Measurements from ENCODE around the gene TMEM238. TPM values are rescaled to one million over a fixed set of nuclear protein-coding genes. Genes with fewer than 3 reads are reported as not detected.

The TMEM238 gene
- total RNA-seq, 2 experiments from 2014 or later: 5.9 to 6.3 TPM

DNA sequence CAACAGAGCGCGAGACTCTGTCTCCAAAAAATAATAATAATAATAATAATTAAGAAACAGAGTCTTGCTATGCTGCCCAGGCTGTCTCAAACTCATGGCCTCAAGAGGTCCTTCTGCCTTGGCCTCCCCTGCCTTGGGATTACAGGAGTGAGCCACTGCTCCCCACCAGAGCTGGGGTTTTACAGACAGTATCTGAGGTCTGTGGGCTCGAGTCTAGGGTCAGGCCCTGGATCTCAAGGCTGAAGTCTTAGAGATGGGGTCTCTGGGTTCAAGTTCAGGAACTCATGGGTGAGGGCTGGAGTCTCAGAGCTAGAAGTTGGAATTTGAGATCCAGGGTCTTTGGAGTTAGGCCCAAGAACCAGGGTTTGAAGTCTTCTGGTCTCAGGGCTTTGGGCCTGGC lies 17.3 kb downstream of the TMEM238 start:
- Mint-ChIP-seq H3K9me3 (ENCODE audit: low read depth) (no peaks in the 10 kb centered on the region), H3K36me3 (ENCODE audit: low read depth) (no peaks in the 10 kb centered on the region), H3K27ac (no peak overlapping the region), H3K4me3 (no peak overlapping the region), H3K4me1 (peaks cover 5% of the 10 kb centered on the region), H3K27me3 (peaks cover 28% of the 10 kb centered on the region)
- intact Hi-C loops (cut with DNase I, micrococcal nuclease): no loop called here
- DNase-seq (no peak), ATAC-seq (no peak)
- POLR2A ChIA-PET: no interaction called here
- CTCF ChIA-PET: interaction anchor here (0.6 kb wide), 1 partner anchor 38 kb away, joined by 3 read pairs; no protein-coding TSS in a partner anchor

- DNase-seq (no peak), ATAC-seq (no peak)
- peaks cover 5% of the 10 kb centered on the region for H3K4me1 Mint-ChIP-seq
- CTCF ChIA-PET: no interaction called here
- intact Hi-C loops (cut with DNase I, micrococcal nuclease): no loop called here
- no peaks in the 10 kb centered on the region for H3K9me3 Mint-ChIP-seq (ENCODE audit: low read depth)
- H3K36me3 Mint-ChIP-seq (ENCODE audit: low read depth): no peaks in the 10 kb centered on the region
- peaks cover 22% of the 10 kb centered on the region for H3K27me3 Mint-ChIP-seq
- no peak overlapping the region for H3K4me3 Mint-ChIP-seq
- H3K27ac Mint-ChIP-seq: no peak overlapping the region
- POLR2A ChIA-PET: no interaction called here
Measured at GRCh38 chr19:55365964-55366363, 18.1 kb downstream of the TMEM238 start.

DNA sequence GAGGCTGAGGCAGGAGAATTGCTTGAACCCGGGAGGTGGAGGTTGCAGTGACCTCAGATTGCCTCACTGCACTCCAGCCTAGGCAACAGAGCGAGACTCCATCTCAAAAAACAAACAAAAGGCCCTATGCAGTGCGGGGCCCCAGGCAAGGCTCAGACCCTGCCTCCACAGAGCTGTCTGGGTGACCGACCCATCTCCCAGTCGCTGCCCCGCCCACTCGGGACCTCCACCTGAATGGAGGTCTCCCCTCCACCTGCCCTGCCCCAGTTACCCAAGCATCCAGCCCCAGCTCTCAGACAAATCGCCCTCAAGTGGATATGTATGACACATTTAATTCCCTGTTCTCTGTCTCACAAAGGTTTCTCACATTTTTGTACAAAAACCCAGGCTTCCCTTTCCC lies 18.8 kb downstream of the TMEM238 start:
- intact Hi-C loops (cut with DNase I, micrococcal nuclease): no loop called here
- no peak for DNase-seq
- Mint-ChIP-seq H3K4me1 (peaks cover 3% of the 10 kb centered on the region), H3K4me3 (no peak overlapping the region), H3K27me3 (peaks cover 15% of the 10 kb centered on the region), H3K27ac (no peak overlapping the region), H3K9me3 (ENCODE audit: low read depth) (no peaks in the 10 kb centered on the region), H3K36me3 (ENCODE audit: low read depth) (no peaks in the 10 kb centered on the region)
- ATAC-seq: no peak
- ChIA-PET POLR2A (no interaction called here), CTCF (no interaction called here)

- DNase-seq: no peak
- intact Hi-C loops (cut with DNase I, micrococcal nuclease): no loop called here
- ChIA-PET POLR2A (no interaction called here), CTCF (no interaction called here)
- no peak for ATAC-seq
- Mint-ChIP-seq H3K4me1 (no peaks in the 10 kb centered on the region), H3K4me3 (no peak within 1 kb of the TSS), H3K36me3 (ENCODE audit: low read depth) (no peaks in the 10 kb centered on the region), H3K27me3 (peaks cover 8% of the 10 kb centered on the region), H3K9me3 (ENCODE audit: low read depth) (no peaks in the 10 kb centered on the region), H3K27ac (no peak within 1 kb of the TSS)
Measured at GRCh38 chr19:55362990-55363716, 20.9 kb downstream of the TMEM238 start, which contains the start of gene GARIN5B. GARIN5B (minus strand) TSS chr19:55363260; CDS start chr19:55363066, 194 bp downstream.

GRCh38 chr19:55362174-55362989 lies 21.7 kb downstream of the TMEM238 start:
- no peaks in the 10 kb centered on the region for H3K4me1 Mint-ChIP-seq
- CTCF ChIA-PET: interaction anchor here (0.6 kb wide), 1 partner anchor 367 kb away, joined by 4 read pairs; no protein-coding TSS in a partner anchor
- no peak for DNase-seq
- no peaks in the 10 kb centered on the region for H3K9me3 Mint-ChIP-seq (ENCODE audit: low read depth)
- no peak for ATAC-seq
- H3K27me3 Mint-ChIP-seq: peaks cover 5% of the 10 kb centered on the region
- POLR2A ChIA-PET: no interaction called here
- no peak overlapping the region for H3K27ac Mint-ChIP-seq
- no peak overlapping the region for H3K4me3 Mint-ChIP-seq
- no peaks in the 10 kb centered on the region for H3K36me3 Mint-ChIP-seq (ENCODE audit: low read depth)
- intact Hi-C loops (cut with DNase I, micrococcal nuclease): no loop called here

DNA sequence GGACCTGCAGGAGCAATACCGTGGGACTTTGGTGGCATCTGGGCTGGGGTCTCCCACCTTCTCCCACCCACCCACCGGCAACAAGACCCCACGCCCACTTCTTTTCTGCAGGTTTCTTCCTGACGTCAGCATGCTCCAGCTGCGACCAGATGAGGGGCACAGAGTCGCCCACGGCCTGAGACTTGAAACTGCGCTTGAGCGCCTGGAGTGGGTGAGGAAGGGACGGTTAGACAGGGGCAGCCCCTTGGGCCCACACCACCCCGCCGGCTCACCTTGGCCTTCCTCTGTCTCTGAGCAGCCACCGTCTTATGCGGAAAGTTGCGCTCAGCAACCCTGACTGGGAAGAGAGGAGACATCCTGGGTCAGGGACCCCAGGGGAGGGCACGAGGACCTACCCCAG lies 23.2 kb downstream of the TMEM238 start:
- POLR2A ChIA-PET: no interaction called here
- intact Hi-C loops (cut with DNase I, micrococcal nuclease): no loop called here
- Mint-ChIP-seq H3K4me3 (no peak overlapping the region), H3K4me1 (no peaks in the 10 kb centered on the region), H3K36me3 (ENCODE audit: low read depth) (no peaks in the 10 kb centered on the region), H3K9me3 (ENCODE audit: low read depth) (no peaks in the 10 kb centered on the region), H3K27ac (no peak overlapping the region), H3K27me3 (peaks cover 9% of the 10 kb centered on the region)
- ATAC-seq: no peak
- no peak for DNase-seq
- CTCF ChIA-PET: interaction anchor here (0.9 to 1.0 kb wide), 2 partner anchors 12 to 23 kb away, joined by 3 read pairs; no protein-coding TSS in a partner anchor

DNA sequence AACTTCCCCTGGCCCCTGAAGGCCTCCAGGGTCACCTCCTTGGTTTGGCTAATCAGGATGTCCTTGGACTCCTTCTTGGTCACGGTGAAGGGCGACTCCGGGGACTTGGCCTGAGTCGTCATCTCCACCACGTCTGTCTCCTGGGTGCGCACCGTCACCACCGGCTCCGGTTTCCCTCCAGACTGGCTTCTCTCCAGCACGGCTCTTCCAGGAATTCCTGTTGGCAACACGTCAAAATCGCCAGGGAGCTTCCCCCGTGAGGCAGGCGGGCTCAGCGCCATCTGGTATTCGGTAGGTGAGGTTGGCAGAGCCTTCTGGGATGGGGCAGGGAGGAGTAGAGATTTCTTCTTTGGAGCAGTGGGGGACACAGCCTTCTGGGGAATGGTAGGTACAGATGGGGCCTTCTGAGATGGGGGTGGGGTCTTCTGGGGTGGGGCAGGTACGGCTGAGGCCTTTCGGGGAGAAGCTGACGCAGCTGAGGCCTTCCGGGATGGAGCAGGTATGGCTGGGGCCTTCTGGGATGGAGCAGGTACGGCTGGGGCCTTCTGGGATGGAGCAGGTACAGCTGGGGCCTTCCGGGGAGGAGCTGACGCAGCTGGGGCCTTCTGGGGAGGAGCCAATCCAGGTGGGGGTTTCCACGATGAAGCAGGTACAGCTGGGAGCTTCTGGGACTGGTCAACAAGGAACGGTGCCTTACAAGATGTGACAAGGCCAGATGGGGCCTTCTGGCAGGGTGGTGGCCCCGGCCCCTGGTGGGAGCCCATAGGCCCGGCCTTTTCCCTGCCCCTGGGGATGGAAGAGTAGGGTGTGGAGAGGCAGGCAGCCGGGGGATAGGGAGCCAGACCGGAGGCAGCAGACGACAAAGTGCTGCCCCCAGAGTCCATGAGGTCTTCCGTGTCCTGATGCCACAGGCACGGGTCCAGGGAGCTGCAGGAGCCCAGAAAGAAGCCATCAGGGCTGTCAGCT lies 24.9 kb downstream of the TMEM238 start:
- H3K27ac Mint-ChIP-seq: no peak overlapping the region

DNA sequence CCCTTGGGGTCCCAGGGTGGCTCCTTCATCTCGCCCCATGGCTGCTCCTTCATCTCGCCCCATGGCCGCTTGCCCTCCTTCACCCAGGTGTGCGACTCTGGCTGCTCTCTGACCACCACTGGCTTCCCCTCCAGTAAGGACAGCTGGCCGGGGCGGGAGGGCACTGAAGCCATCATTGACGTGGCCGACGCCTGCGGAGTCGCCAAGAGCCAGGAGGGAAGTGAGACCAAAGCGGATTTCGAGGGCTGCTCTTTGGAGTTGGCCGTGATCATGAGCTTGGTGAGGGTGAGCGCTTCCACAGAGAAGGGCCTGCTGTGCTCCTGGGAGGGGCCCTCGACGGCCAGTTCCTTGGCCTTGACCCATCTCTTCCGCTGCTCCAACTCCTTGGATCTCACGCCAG lies 25.6 kb downstream of the TMEM238 start:
- H3K4me3 Mint-ChIP-seq: no peak overlapping the region
- ChIA-PET POLR2A (no interaction called here), CTCF (no interaction called here)
- peaks cover 17% of the 10 kb centered on the region for H3K27me3 Mint-ChIP-seq
- no peak for ATAC-seq
- no peak overlapping the region for H3K27ac Mint-ChIP-seq
- H3K4me1 Mint-ChIP-seq: peaks cover 4% of the 10 kb centered on the region
- no peaks in the 10 kb centered on the region for H3K9me3 Mint-ChIP-seq (ENCODE audit: low read depth)
- intact Hi-C loops (cut with DNase I, micrococcal nuclease): no loop called here
- DNase-seq: no peak
- no peaks in the 10 kb centered on the region for H3K36me3 Mint-ChIP-seq (ENCODE audit: low read depth)

More for the DNA sequence above, 24.9 kb downstream of the TMEM238 start:
- Mint-ChIP-seq H3K4me1 (no peaks in the 10 kb centered on the region), H3K36me3 (ENCODE audit: low read depth) (no peaks in the 10 kb centered on the region), H3K9me3 (ENCODE audit: low read depth) (no peaks in the 10 kb centered on the region), H3K27me3 (peaks cover 14% of the 10 kb centered on the region), H3K4me3 (no peak overlapping the region)
- intact Hi-C loops (cut with DNase I, micrococcal nuclease): no loop called here
- DNase-seq (no peak), ATAC-seq (no peak)
- ChIA-PET POLR2A (no interaction called here), CTCF (no interaction called here)

DNA sequence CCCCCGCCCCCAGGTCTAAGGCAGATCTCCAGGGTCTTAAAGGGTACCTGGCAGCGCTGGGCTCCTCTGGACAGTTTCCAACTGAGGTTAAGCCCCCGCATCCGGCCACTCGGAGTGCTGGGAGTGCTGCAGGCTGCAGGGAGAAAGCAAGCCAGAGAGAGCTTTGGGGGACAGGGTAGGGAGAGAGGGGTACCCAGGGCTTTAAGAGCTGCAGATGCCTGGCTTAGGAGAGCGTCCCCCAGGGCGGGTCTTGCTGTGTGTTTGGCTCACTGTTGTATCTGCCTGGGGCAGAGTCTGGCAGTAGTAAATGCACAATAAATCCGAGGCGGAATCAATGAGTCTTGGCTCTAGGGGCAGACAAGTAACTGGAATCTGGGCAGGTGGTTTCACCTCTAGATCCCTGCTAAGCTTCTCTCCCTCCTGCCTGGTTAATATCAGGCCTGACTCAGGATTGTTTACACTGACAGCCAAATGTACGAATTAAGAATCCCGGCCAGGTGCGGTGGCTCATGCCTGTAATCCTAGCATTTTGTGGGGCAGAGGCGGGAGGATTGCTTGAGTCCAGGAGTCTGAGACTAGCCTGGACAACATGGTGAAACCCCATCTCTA lies 28.8 kb downstream of the TMEM238 start:
- Mint-ChIP-seq H3K4me1 (peaks cover 13% of the 10 kb centered on the region), H3K36me3 (ENCODE audit: low read depth) (no peaks in the 10 kb centered on the region), H3K27me3 (peaks cover 42% of the 10 kb centered on the region), H3K27ac (no peak overlapping the region), H3K4me3 (no peak overlapping the region), H3K9me3 (ENCODE audit: low read depth) (no peaks in the 10 kb centered on the region)
- ChIA-PET CTCF (interaction anchor here (0.7 kb wide), 1 partner anchor 39 kb away, joined by 4 read pairs; no protein-coding TSS in a partner anchor), POLR2A (no interaction called here)
- ATAC-seq: no peak
- intact Hi-C loops (cut with DNase I, micrococcal nuclease): no loop called here
- DNase-seq: no peak

GRCh38 chr19:55354698-55355212 lies 29.3 kb downstream of the TMEM238 start, which contains the start of gene COX6B2:
COX6B2 (minus strand) TSS chr19:55354719; CDS start chr19:55354521, 198 bp downstream.
- Mint-ChIP-seq H3K36me3 (ENCODE audit: low read depth) (no peaks in the 10 kb centered on the region), H3K4me1 (peaks cover 13% of the 10 kb centered on the region), H3K27ac (no peak within 1 kb of the TSS), H3K4me3 (peak within 1 kb of the TSS; percentile 63), H3K27me3 (peaks cover 42% of the 10 kb centered on the region), H3K9me3 (ENCODE audit: low read depth) (no peaks in the 10 kb centered on the region)
- ATAC-seq: no peak
- no peak for DNase-seq
- ChIA-PET POLR2A (no interaction called here), CTCF (no interaction called here)
- intact Hi-C loops (cut with DNase I, micrococcal nuclease): loop anchor here in 1 of 2 experiments (1.0 to 5.0 kb wide), 2 partner anchors 15 to 88 kb away; partner anchors contain the start of genes KMT5C and SHISA7

All from activated CD4-positive, alpha-beta T cell treated with anti-CD3 and anti-CD28 coated beads for 36 hours (primary cell).